Calu3 (cell line): ENCODE data around the gene EYS. TPM values are rescaled to one million over a fixed set of nuclear protein-coding genes. Genes with fewer than 3 reads are reported as not detected.

ENCODE experiments used
- BruUV-seq: library from RNA; stranded (reverse); fragments of 400-500 nt; replicated peaks from 2 replicates; lab custom pipeline; 2021; lab: Mats Ljungman, UMichigan
- CTCF ChIA-PET: fragments of 300-600 bp; sonication (Branson Sonifier 250); formaldehyde crosslinking; loops from one replicate; lab custom pipeline; 2022; ENCODE audit warnings: antibody characterized with exemption; lab: Charles Lee
- DNase-seq: peaks from one replicate; pipeline ENCODE4 v3.0.0; 2022
- H3K27ac Mint-ChIP-seq: one replicate; pipeline ENCODE4 v1.8.0; 2022; ENCODE audit warnings: mixed read lengths; ENCODE audit not compliant: unreplicated experiment
- H3K27me3 Mint-ChIP-seq: one replicate; pipeline ENCODE4 v1.8.0; 2022; ENCODE audit warnings: mixed read lengths; ENCODE audit not compliant: unreplicated experiment
- H3K36me3 Mint-ChIP-seq: one replicate; pipeline ENCODE4 v1.8.0; 2022; ENCODE audit warnings: mild to moderate bottlenecking, moderate library complexity, mixed read lengths; ENCODE audit not compliant: insufficient read depth, unreplicated experiment
- H3K4me1 Mint-ChIP-seq: one replicate; pipeline ENCODE4 v1.8.0; 2022; ENCODE audit warnings: mild to moderate bottlenecking, low read depth, mixed read lengths; ENCODE audit not compliant: unreplicated experiment
- H3K4me3 Mint-ChIP-seq: one replicate; pipeline ENCODE4 v1.8.0; 2022; ENCODE audit warnings: mild to moderate bottlenecking, low read depth, moderate library complexity, mixed read lengths; ENCODE audit not compliant: unreplicated experiment
- H3K9me3 Mint-ChIP-seq: one replicate; pipeline ENCODE4 v1.8.0; 2022; ENCODE audit warnings: low read depth, mixed read lengths; ENCODE audit not compliant: unreplicated experiment
- intact Hi-C: fragments of 100-400 bp; cut with micrococcal nuclease; formaldehyde crosslinking; loops from one replicate; pipeline ENCODE4 v1.10.0; 2022; ENCODE audit not compliant: unreplicated experiment
- total RNA-seq: library from RNA; stranded (reverse); gene quantifications from 2 replicates; pipeline ENCODE4 v1.2.3, GENCODE V29; 2022
- TF ChIP-seq, protein P1 (sequence below): fragments of 200-600 bp; IDR thresholded peaks from one replicate; pipeline ENCODE4 v1.8.0; 2022; ENCODE audit warnings: antibody characterized with exemption; ENCODE audit not compliant: unreplicated experiment

Gene EYS
- total RNA-seq, 1 experiment from 2014 or later, result not detected

- peaks cover 8% of the 10 kb centered on the region for H3K9me3 Mint-ChIP-seq
- no TSS peak for BruUV-seq
- intact Hi-C loops, result no loop called here
- H3K27me3 Mint-ChIP-seq, result no peaks in the 10 kb centered on the region
- TF ChIP-seq, protein P1, sequence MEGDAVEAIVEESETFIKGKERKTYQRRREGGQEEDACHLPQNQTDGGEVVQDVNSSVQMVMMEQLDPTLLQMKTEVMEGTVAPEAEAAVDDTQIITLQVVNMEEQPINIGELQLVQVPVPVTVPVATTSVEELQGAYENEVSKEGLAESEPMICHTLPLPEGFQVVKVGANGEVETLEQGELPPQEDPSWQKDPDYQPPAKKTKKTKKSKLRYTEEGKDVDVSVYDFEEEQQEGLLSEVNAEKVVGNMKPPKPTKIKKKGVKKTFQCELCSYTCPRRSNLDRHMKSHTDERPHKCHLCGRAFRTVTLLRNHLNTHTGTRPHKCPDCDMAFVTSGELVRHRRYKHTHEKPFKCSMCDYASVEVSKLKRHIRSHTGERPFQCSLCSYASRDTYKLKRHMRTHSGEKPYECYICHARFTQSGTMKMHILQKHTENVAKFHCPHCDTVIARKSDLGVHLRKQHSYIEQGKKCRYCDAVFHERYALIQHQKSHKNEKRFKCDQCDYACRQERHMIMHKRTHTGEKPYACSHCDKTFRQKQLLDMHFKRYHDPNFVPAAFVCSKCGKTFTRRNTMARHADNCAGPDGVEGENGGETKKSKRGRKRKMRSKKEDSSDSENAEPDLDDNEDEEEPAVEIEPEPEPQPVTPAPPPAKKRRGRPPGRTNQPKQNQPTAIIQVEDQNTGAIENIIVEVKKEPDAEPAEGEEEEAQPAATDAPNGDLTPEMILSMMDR, result no peak
- no peak for DNase-seq
- CTCF ChIA-PET, result no interaction called here
- no peaks in the 10 kb centered on the region for H3K36me3 Mint-ChIP-seq
- no peak overlapping the region for H3K27ac Mint-ChIP-seq
- no peaks in the 10 kb centered on the region for H3K4me1 Mint-ChIP-seq
- no peak overlapping the region for H3K4me3 Mint-ChIP-seq
These were observed 1956.6 kb downstream of the EYS start for GRCh38 chr6:63750400-63750799.

DNA sequence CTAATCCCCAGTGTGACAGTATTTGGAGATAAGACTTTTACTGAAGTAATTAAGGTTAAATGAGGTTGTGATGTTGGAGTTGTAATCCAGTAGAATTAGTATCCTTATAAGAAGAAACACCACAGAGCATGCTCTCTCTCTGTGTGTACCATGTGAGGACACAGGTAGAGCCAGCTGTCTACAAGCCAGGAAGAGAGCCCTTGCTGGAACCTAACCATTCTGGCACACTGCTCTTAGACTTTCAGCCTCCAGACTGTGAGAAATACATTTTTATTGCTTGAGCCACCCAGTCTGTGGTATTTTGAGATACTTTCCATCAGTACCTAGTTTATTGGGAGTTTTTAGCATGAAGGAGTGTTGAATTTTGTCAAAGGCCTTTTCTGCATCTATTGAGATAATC, 1961.2 kb downstream of the EYS start:
- no TSS peak for BruUV-seq
- H3K27ac Mint-ChIP-seq, result no peak overlapping the region
- peaks cover 21% of the 10 kb centered on the region for H3K4me1 Mint-ChIP-seq
- H3K27me3 Mint-ChIP-seq, result no peaks in the 10 kb centered on the region
- intact Hi-C loops, result no loop called here
- DNase-seq, result no peak
- no peak overlapping the region for H3K4me3 Mint-ChIP-seq
- TF ChIP-seq, protein P1, result no peak
- H3K9me3 Mint-ChIP-seq, result peaks cover 6% of the 10 kb centered on the region
- CTCF ChIA-PET, result no interaction called here
- H3K36me3 Mint-ChIP-seq, result no peaks in the 10 kb centered on the region

GRCh38 chr6:63744810-63745209, 1962.2 kb downstream of the EYS start:
- H3K36me3 Mint-ChIP-seq, result peaks cover 6% of the 10 kb centered on the region
- intact Hi-C loops, result no loop called here
- no peak overlapping the region for H3K4me3 Mint-ChIP-seq

DNA sequence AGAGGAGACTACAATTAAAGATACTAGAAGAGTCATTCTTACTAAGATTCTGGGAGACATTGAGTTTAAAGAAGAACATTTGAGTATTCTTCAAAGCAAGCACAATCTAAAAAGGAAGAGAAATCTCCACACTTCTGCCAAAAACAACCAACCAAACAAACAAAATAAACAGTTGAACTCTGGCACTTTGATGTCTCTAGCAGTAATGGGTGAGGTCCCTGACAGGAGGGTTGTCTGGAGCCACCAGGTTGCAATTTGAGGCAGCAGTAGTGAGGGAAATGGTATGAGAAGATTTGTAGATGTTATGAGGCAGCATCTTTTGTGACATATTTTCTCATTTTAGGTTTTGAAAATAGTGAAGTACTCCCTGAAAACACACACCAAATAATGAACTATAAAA, 1963.3 kb downstream of the EYS start:
- H3K36me3 Mint-ChIP-seq, result peaks cover 6% of the 10 kb centered on the region
- peaks cover 6% of the 10 kb centered on the region for H3K9me3 Mint-ChIP-seq

More at GRCh38 chr6:63744810-63745209, 1962.2 kb downstream of the EYS start:
- Mint-ChIP-seq H3K4me1 (peaks cover 31% of the 10 kb centered on the region), H3K27ac (no peak overlapping the region), H3K27me3 (no peaks in the 10 kb centered on the region), H3K9me3 (peaks cover 9% of the 10 kb centered on the region)
- DNase-seq, result no peak
- TF ChIP-seq, protein P1, result no peak
- CTCF ChIA-PET, result no interaction called here
- BruUV-seq, result no TSS peak

More for the DNA sequence above, 1963.3 kb downstream of the EYS start:
- intact Hi-C loops, result no loop called here
- Mint-ChIP-seq H3K4me3 (no peak overlapping the region), H3K27me3 (no peaks in the 10 kb centered on the region), H3K27ac (no peak overlapping the region), H3K4me1 (peaks cover 41% of the 10 kb centered on the region)
- TF ChIP-seq, protein P1, result no peak
- DNase-seq, result no peak
- BruUV-seq, result no TSS peak
- CTCF ChIA-PET, result no interaction called here
